IMR-90 (cell line): ENCODE data around the gene AFF2. TPM values are rescaled to one million over a fixed set of nuclear protein-coding genes. Genes with fewer than 3 reads are reported as not detected.

Experiments
- ATAC-seq: fragments of 200-7000 bp; cut with Tn5 transposase; 2 replicates; pipeline ENCODE4 v1.9.1; 2020; ENCODE audit warnings: low read depth, mild to moderate bottlenecking, moderate library complexity
- BruUV-seq: library from RNA; stranded (reverse); fragments of 400-500 nt; replicated peaks from 2 replicates; lab custom pipeline; 2021; lab: Mats Ljungman, UMichigan
- CTCF ChIA-PET: fragments of 300-600 bp; formaldehyde crosslinking; extraction: SDS; loops from one replicate; lab custom pipeline; 2021; ENCODE audit warnings: antibody characterized with exemption; lab: Yijun Ruan, JAX
- POLR2A ChIA-PET: fragments of 300-600 bp; sonication (Branson Sonifier 250); formaldehyde crosslinking; loops from one replicate; lab custom pipeline; 2022; ENCODE audit warnings: antibody characterized with exemption; ENCODE audit not compliant: unreplicated experiment; lab: Charles Lee
- DNase-seq: peaks from one replicate; pipeline ENCODE4 v3.0.0; 2013
- H2AFZ ChIP-seq: replicated peaks from 2 replicates; pipeline ENCODE3; 2013; ENCODE audit warnings: low read length, mild to moderate bottlenecking; ENCODE audit not compliant: poor library complexity
- H2AK5ac ChIP-seq: 2 replicates; pipeline ENCODE4 v1.6.1; 2013; ENCODE audit warnings: low read depth, low read length, inconsistent platforms
- H2AK9ac ChIP-seq: replicated peaks from 2 replicates; pipeline ENCODE3; 2013; ENCODE audit warnings: mild to moderate bottlenecking, low read depth, low read length, moderate library complexity; ENCODE audit not compliant: poor library complexity
- H2BK120ac ChIP-seq: 2 replicates; pipeline ENCODE4 v1.6.1; 2013; ENCODE audit warnings: low read depth, low read length, inconsistent platforms
- H2BK15ac ChIP-seq: 3 replicates; pipeline ENCODE4 v1.6.1; 2013; ENCODE audit warnings: low read depth, low read length, inconsistent platforms
- H2BK20ac ChIP-seq: 2 replicates; pipeline ENCODE4 v1.6.1; 2013; ENCODE audit warnings: low read depth, mild to moderate bottlenecking, inconsistent platforms, low read length, moderate library complexity
- H2BK5ac ChIP-seq: 2 replicates; pipeline ENCODE4 v1.6.1; 2013; ENCODE audit warnings: mild to moderate bottlenecking, low read depth, low read length, inconsistent platforms; ENCODE audit not compliant: poor library complexity, severe bottlenecking
- H3K14ac ChIP-seq: replicated peaks from 2 replicates; pipeline ENCODE4 v1.6.1; 2013; ENCODE audit warnings: low read depth, low read length, inconsistent platforms
- H3K18ac ChIP-seq: 2 replicates; pipeline ENCODE4 v1.6.1; 2013; ENCODE audit warnings: low read depth, low read length, control low read depth
- H3K23ac ChIP-seq: 2 replicates; pipeline ENCODE4 v1.6.1; 2013; ENCODE audit warnings: low read depth, low read length, inconsistent platforms
- H3K27ac ChIP-seq: 2 replicates; pipeline ENCODE4 v1.5.1; 2013; ENCODE audit warnings: mild to moderate bottlenecking, control low read depth, low read length; ENCODE audit not compliant: insufficient read depth
- H3K27me3 ChIP-seq: 2 replicates; pipeline ENCODE4 v1.6.1; 2013; ENCODE audit warnings: low read length; ENCODE audit not compliant: control insufficient read depth, insufficient read depth
- H3K36me3 ChIP-seq: 2 replicates; pipeline ENCODE4 v1.6.1; 2013; ENCODE audit warnings: low read length, mixed read lengths; ENCODE audit not compliant: control insufficient read depth, insufficient read depth
- H3K4ac ChIP-seq: 2 replicates; pipeline ENCODE4 v1.6.1; 2013; ENCODE audit warnings: low read depth, low read length, inconsistent platforms
- H3K4me1 ChIP-seq: 2 replicates; pipeline ENCODE4 v1.6.1; 2013; ENCODE audit warnings: low read length, mixed read lengths; ENCODE audit not compliant: control insufficient read depth, insufficient read depth
- H3K4me2 ChIP-seq: 2 replicates; pipeline ENCODE4 v1.6.1; 2013; ENCODE audit warnings: low read depth, mild to moderate bottlenecking, control low read depth, low read length, moderate library complexity
- H3K4me3 ChIP-seq: 2 replicates; pipeline ENCODE4 v1.5.1; 2013; ENCODE audit warnings: low read depth, mild to moderate bottlenecking, control low read depth, low read length, moderate library complexity; ENCODE audit not compliant: insufficient read depth
- H3K56ac ChIP-seq: 2 replicates; pipeline ENCODE4 v1.6.1; 2013; ENCODE audit warnings: low read length, inconsistent platforms; ENCODE audit not compliant: insufficient read depth; ENCODE audit errors: extremely low read depth
- H3K79me1 ChIP-seq, 2 experiments: 2 replicates each; pipeline ENCODE4 v1.6.1; 2013; ENCODE audit warnings: low read length in 2 of 2, inconsistent platforms in 1 of 2, low read depth in 1 of 2
- H3K9ac ChIP-seq: 2 replicates; pipeline ENCODE4 v1.6.1; 2013; ENCODE audit warnings: low read depth, low read length, control low read depth
- H3K9me1 ChIP-seq: 2 replicates; pipeline ENCODE4 v1.6.1; 2013; ENCODE audit warnings: low read length, inconsistent platforms; ENCODE audit not compliant: insufficient read depth
- H3K9me3 ChIP-seq: 2 replicates; pipeline ENCODE4 v1.6.1; 2013; ENCODE audit warnings: low read length; ENCODE audit not compliant: control insufficient read depth, insufficient read depth
- H4K20me1 ChIP-seq: 2 replicates; pipeline ENCODE4 v1.6.1; 2013; ENCODE audit warnings: low read length, inconsistent platforms; ENCODE audit not compliant: insufficient read depth
- H4K5ac ChIP-seq: 2 replicates; pipeline ENCODE4 v1.6.1; 2013; ENCODE audit warnings: mild to moderate bottlenecking, low read depth, low read length, control low read depth
- H4K8ac ChIP-seq, 2 experiments: 2 replicates each; pipeline ENCODE4 v1.6.1; 2013; ENCODE audit warnings: low read depth in 2 of 2, low read length in 2 of 2, control low read depth in 1 of 2, inconsistent platforms in 1 of 2
- H4K91ac ChIP-seq: 2 replicates; pipeline ENCODE4 v1.6.1; 2013; ENCODE audit warnings: low read depth, low read length, inconsistent platforms; ENCODE audit not compliant: insufficient read depth
- BHLHE40 ChIP-seq: fragments of 150-350 bp; IDR thresholded peaks from 2 replicates; pipeline ENCODE4 v1.6.1; 2016; ENCODE audit warnings: mild to moderate bottlenecking, low read depth, low read length
- CEBPB ChIP-seq: IDR thresholded peaks from 2 replicates; pipeline ENCODE4 v1.6.1; 2012; ENCODE audit warnings: low read depth, low read length, improper control_type of control experiment
- CTCF ChIP-seq: conservative IDR thresholded peaks from 2 replicates; pipeline ENCODE4 v1.5.1; 2012; ENCODE audit warnings: mild to moderate bottlenecking, low read depth, low read length, improper control_type of control experiment
- ELK1 ChIP-seq: fragments of 150-350 bp; IDR thresholded peaks from 2 replicates; pipeline ENCODE4 v1.6.1; 2016; ENCODE audit warnings: low read depth, mild to moderate bottlenecking, low read length, moderate library complexity, borderline replicate concordance
- FOS ChIP-seq: fragments of 150-350 bp; IDR thresholded peaks from 2 replicates; pipeline ENCODE4 v1.6.1; 2016; ENCODE audit warnings: low read depth, low read length
- MAFK ChIP-seq: IDR thresholded peaks from 2 replicates; pipeline ENCODE4 v1.6.1; 2012; ENCODE audit warnings: low read depth, low read length, improper control_type of control experiment
- MAZ ChIP-seq: IDR thresholded peaks from 2 replicates; pipeline ENCODE4 v1.6.1; 2012; ENCODE audit warnings: low read depth, mild to moderate bottlenecking, low read length, improper control_type of control experiment, moderate library complexity, borderline replicate concordance
- MXI1 ChIP-seq: IDR thresholded peaks from 2 replicates; pipeline ENCODE4 v1.6.1; 2012; ENCODE audit warnings: low read depth, mild to moderate bottlenecking, low read length, moderate library complexity, borderline replicate concordance
- NFE2L2 ChIP-seq: fragments of 150-350 bp; IDR thresholded peaks from 2 replicates; pipeline ENCODE4 v1.6.1; 2016; ENCODE audit warnings: low read depth, mild to moderate bottlenecking, low read length
- POLR2A ChIP-seq: IDR thresholded peaks from 2 replicates; pipeline ENCODE4 v1.6.1; 2012; ENCODE audit warnings: mild to moderate bottlenecking, low read depth, low read length
- RAD21 ChIP-seq: IDR thresholded peaks from 2 replicates; pipeline ENCODE4 v1.6.1; 2012; ENCODE audit warnings: low read length, improper control_type of control experiment
- RCOR1 ChIP-seq: IDR thresholded peaks from 2 replicates; pipeline ENCODE4 v1.6.1; 2012; ENCODE audit warnings: mild to moderate bottlenecking, low read length, improper control_type of control experiment; ENCODE audit not compliant: insufficient replicate concordance
- RFX5 ChIP-seq: IDR thresholded peaks from 2 replicates; pipeline ENCODE4 v1.8.0; 2012; ENCODE audit warnings: low read depth, mild to moderate bottlenecking, low read length, moderate library complexity
- SMC3 ChIP-seq: fragments of 150-350 bp; IDR thresholded peaks from 2 replicates; pipeline ENCODE4 v1.6.1; 2016; ENCODE audit warnings: low read depth, mild to moderate bottlenecking, antibody characterized with exemption, low read length, moderate library complexity
- USF2 ChIP-seq: fragments of 150-350 bp; IDR thresholded peaks from 2 replicates; pipeline ENCODE4 v1.6.1; 2017; ENCODE audit warnings: mild to moderate bottlenecking, antibody characterized with exemption, low read length, low read depth
- WGBS, 2 experiments: methylation state at CpG; one replicate each; pipeline versions ENCODE4 v1.1.5 to v1.1.7; 2013; ENCODE audit warnings: missing lambda C conversion rate in 2 of 2; ENCODE audit not compliant: insufficient read length in 1 of 2; ENCODE audit errors: extremely low coverage in 2 of 2; 5-methylcytosine and 5-hydroxymethylcytosine counted together
- dilution Hi-C: fragments of 300-500 bp; cut with HindIII; formaldehyde crosslinking; loops from one replicate; pipeline ENCODE4 v1.14.3; 2018; ENCODE audit warnings: low sequenced_read_pairs; ENCODE audit not compliant: unreplicated experiment
- in situ Hi-C: fragments of 300-500 bp; cut with MboI; formaldehyde crosslinking; loops from 3 replicates; pipeline ENCODE4 v1.14.3; 2019; ENCODE audit warnings: low sequenced_read_pairs, inconsistent platforms, mixed read lengths
- intact Hi-C: fragments of 100-400 bp; cut with micrococcal nuclease; formaldehyde crosslinking; loops from 2 replicates; pipeline ENCODE4 v1.10.0; 2022
- polyA plus RNA-seq, 3 experiments: library from polyadenylated mRNA; depleted of rRNA; stranded (reverse); fragments of >200 nt; gene quantifications; 2 replicates each; pipeline ENCODE4 v1.2.3, GENCODE V29; 2012; ENCODE audit warnings: low replicate concordance in 1 of 3
- total RNA-seq: library from RNA; depleted of rRNA; stranded (reverse); fragments of >200 nt; gene quantifications from 2 replicates; pipeline ENCODE4 v1.2.3, GENCODE V29; 2012

The AFF2 gene
- total and polyA plus RNA-seq, 2 of the 4 experiments (the other 2 are of a cell fraction), result 0.15 to 0.72 TPM

- ChIA-PET POLR2A (no interaction called here), CTCF (no interaction called here)
- Histone ChIP-seq H3K79me1 (no peaks in the 10 kb centered on the region), H3K9me3 (peaks cover 2% of the 10 kb centered on the region; the same call in 1 of the 2 replicates), H3K4me1 (no peaks in the 10 kb centered on the region), H4K20me1 (no peaks in the 10 kb centered on the region), H3K27me3 (no peaks in the 10 kb centered on the region), H3K56ac (no peak overlapping the region), H2BK5ac (no peak overlapping the region), H3K27ac (no peak overlapping the region), H3K23ac (no peak overlapping the region), H3K36me3 (no peaks in the 10 kb centered on the region), H2AK9ac (no peak overlapping the region), H4K91ac (no peak overlapping the region), H3K18ac (no peak overlapping the region), H3K9ac (no peak overlapping the region), H2AK5ac (no peak overlapping the region), H3K4me3 (no peak overlapping the region), H2AFZ (no peak overlapping the region), H3K4me2 (no peak overlapping the region), H2BK120ac (no peak overlapping the region), H2BK15ac (no peak overlapping the region), H4K8ac (no peak overlapping the region), H3K14ac (no peak overlapping the region), H2BK20ac (no peak overlapping the region), H3K4ac (no peak overlapping the region), H4K5ac (no peak overlapping the region), H3K9me1 (no peaks in the 10 kb centered on the region)
- dilution Hi-C loops (no loop called here), in situ Hi-C loops (no loop called here), intact Hi-C loops (no loop called here)
- DNase-seq (no peak), ATAC-seq (no peak)
- no CpG with 5 or more reads among the region's 2 CpGs for WGBS, 2 experiments
- no TSS peak for BruUV-seq
- TF ChIP-seq MAZ, result no peak
- TF ChIP-seq FOS, result no peak
- no peak for TF ChIP-seq BHLHE40
- TF ChIP-seq MXI1, result no peak
- no peak for TF ChIP-seq RAD21
- no peak for TF ChIP-seq USF2
- TF ChIP-seq CEBPB, result no peak
- no peak for TF ChIP-seq MAFK
- no peak for TF ChIP-seq CTCF
- TF ChIP-seq ELK1, result no peak
- no peak for TF ChIP-seq RFX5
- no peak for TF ChIP-seq RCOR1
- TF ChIP-seq SMC3, result no peak
- no peak for TF ChIP-seq NFE2L2
- no peak for TF ChIP-seq POLR2A
Measured at GRCh38 chrX:148534291-148534690, 33.9 kb downstream of the AFF2 start.
